Activated CD4-positive, alpha-beta memory T cell treated with anti-CD3 and anti-CD28 coated beads, Interleukin-2, amount 10 ng/mL, durations not matched to agents 7 days and 5 days (primary cell): ENCODE data around the gene DFFA. TPM values are rescaled to one million over a fixed set of nuclear protein-coding genes. Genes with fewer than 3 reads are reported as not detected.
"Not testable (repeated sequence)": the region's sequence is repeated elsewhere in the genome, so short reads cannot be mapped to it uniquely, and the experiment has no call there.

ENCODE experiments used
- CTCF ChIA-PET: fragments of 350-600 bp; sonication (Branson Sonifier 250); formaldehyde crosslinking; loops from one replicate; lab custom pipeline; 2021; ENCODE audit warnings: antibody characterized with exemption, inconsistent platforms; lab: Charles Lee
- POLR2A ChIA-PET: fragments of 350-600 bp; sonication (Branson Sonifier 250); formaldehyde crosslinking; loops from one replicate; lab custom pipeline; 2021; ENCODE audit warnings: antibody characterized with exemption; lab: Charles Lee
- DNase-seq: peaks from one replicate; pipeline ENCODE4 v3.0.0-alpha.2; 2020
- H3K27ac Mint-ChIP-seq: one replicate; pipeline ENCODE4 v1.8.0; 2021; ENCODE audit warnings: mild to moderate bottlenecking, mixed read lengths
- H3K27me3 Mint-ChIP-seq: one replicate; pipeline ENCODE4 v1.8.0; 2021; ENCODE audit warnings: mixed read lengths
- H3K36me3 Mint-ChIP-seq: one replicate; pipeline ENCODE4 v1.8.0; 2021; ENCODE audit warnings: low read depth, mixed read lengths
- H3K4me1 Mint-ChIP-seq: one replicate; pipeline ENCODE4 v1.8.0; 2021; ENCODE audit warnings: mixed read lengths
- H3K4me3 Mint-ChIP-seq: one replicate; pipeline ENCODE4 v1.8.0; 2021; ENCODE audit warnings: mild to moderate bottlenecking, mixed read lengths
- H3K9me3 Mint-ChIP-seq: one replicate; pipeline ENCODE4 v1.8.0; 2021; ENCODE audit warnings: mixed read lengths
- total RNA-seq, 2 experiments: library from RNA; stranded (reverse); gene quantifications; one replicate each; pipeline ENCODE4 v1.2.3, GENCODE V29; 2021

DFFA gene
- total RNA-seq, 2 experiments from 2014 or later: 23.5 to 24.2 TPM

DNA sequence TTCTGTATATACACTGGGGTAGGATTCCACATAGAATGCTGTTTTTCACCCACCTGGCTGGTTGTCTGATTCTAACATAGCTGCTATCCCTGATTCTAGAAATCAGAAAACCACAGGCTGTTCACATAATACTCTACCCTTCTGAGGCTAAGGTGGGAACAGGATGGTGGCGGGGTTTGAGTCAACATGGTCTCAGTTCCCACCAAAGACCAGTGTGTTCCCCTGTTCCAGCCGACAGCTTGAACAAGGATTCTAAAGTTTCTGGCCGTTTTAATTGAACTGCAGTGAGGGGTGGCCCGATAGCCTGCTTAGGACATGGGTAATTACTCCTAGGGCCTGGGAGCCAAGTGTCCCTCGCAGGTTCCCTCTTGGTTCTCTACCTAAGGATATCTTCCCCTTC lies 40.9 kb upstream of the DFFA start:
- H3K27ac Mint-ChIP-seq: peak overlapping the region; percentile 65
- ChIA-PET POLR2A (interaction anchor here (1.0 to 2.6 kb wide), 2 partner anchors 9 to 11 kb away, joined by 3 to 12 read pairs; no protein-coding TSS in a partner anchor), CTCF (interaction anchor here (1.0 to 1.1 kb wide), 2 partner anchors 19 to 353 kb away, joined by 3 read pairs; no protein-coding TSS in a partner anchor)
- H3K4me1 Mint-ChIP-seq: peaks cover 72% of the 10 kb centered on the region
- no peaks in the 10 kb centered on the region for H3K27me3 Mint-ChIP-seq
- no peaks in the 10 kb centered on the region for H3K9me3 Mint-ChIP-seq
- H3K36me3 Mint-ChIP-seq: peaks cover 7% of the 10 kb centered on the region
- DNase-seq: no peak
- no peak overlapping the region for H3K4me3 Mint-ChIP-seq

DNA sequence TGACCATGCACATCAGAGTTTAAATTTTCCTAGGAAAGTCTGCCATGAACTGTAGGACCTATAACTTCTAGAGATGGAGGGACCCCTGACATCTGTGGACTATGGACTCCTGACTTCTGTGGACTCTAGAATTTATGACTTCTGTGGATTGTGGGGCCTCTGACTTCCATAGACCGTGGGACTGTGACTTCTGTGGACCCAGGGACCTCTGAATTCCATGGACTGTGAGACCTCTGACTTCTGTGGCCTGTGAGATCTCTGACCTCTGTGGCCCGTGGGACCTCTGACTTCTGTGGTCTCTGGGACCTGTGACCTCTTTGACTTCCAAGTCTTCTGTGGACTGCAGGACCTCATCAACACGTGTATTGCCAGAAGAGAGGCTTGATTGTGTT lies 39.2 kb upstream of the DFFA start:
- peak overlapping the region; percentile 100 for H3K27ac Mint-ChIP-seq
- no peaks in the 10 kb centered on the region for H3K9me3 Mint-ChIP-seq
- H3K4me1 Mint-ChIP-seq: peaks cover 80% of the 10 kb centered on the region
- ChIA-PET POLR2A (interaction anchor here (0.9 to 5.6 kb wide), 15 partner anchors 9 to 1396 kb away, joined by 3 to 49 read pairs (median 4); partner anchors contain the start of genes PEX14 and TARDBP), CTCF (interaction anchor here (0.5 to 11.0 kb wide), 9 partner anchors 9 to 563 kb away, joined by 3 to 153 read pairs (median 4); partner anchors contain the start of gene CENPS)
- peak; percentile 29 for DNase-seq
- peak overlapping the region; percentile 67 for H3K4me3 Mint-ChIP-seq
- H3K27me3 Mint-ChIP-seq: no peaks in the 10 kb centered on the region
- H3K36me3 Mint-ChIP-seq: peaks cover 7% of the 10 kb centered on the region

DNA sequence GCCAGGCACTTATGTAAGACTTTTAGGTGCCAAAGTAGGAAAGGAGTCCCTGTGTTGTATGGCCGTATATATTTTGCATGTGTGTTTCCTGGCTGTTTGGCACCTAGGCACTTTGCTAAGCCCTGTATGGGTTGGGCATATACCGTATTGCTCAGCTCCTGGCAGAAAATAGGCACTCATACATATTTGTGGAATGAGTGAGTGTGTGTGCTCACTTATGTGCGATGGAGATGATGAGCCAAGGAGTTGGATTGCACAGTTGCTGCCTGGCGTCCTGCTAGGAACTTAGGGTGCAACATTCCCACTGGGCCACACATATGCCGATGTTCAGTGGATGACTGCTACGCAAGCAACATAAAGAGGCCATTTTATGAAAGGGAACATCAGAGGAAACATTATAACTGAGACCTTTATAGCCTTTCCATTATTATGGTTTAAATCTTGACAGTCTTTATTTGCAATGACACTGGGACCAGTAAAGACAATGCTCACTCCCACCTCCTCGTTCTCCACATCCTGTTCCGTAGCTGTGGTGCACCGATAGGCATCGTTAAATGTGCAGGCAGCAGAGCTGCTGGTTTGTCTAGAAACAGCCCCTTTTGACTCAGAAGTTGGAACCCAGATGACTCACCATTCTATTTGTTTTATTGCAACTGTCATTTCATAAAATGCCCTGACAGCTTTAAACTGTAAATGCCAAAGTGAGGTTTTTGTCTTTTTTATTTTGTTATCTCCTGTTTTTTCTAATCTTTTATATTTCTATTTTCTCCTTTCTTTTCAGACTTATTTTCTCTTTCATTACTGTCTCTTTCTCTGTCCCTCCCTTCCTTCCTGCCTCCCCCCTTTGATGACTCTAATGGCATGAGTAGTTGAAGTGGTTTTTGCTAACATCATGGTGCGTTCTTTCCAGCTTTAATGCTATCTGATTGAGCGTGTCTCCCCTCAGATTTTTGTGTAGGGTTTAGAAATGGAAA lies 38.5 kb upstream of the DFFA start:
- no peaks in the 10 kb centered on the region for H3K9me3 Mint-ChIP-seq
- H3K36me3 Mint-ChIP-seq: peaks cover 7% of the 10 kb centered on the region

DNA sequence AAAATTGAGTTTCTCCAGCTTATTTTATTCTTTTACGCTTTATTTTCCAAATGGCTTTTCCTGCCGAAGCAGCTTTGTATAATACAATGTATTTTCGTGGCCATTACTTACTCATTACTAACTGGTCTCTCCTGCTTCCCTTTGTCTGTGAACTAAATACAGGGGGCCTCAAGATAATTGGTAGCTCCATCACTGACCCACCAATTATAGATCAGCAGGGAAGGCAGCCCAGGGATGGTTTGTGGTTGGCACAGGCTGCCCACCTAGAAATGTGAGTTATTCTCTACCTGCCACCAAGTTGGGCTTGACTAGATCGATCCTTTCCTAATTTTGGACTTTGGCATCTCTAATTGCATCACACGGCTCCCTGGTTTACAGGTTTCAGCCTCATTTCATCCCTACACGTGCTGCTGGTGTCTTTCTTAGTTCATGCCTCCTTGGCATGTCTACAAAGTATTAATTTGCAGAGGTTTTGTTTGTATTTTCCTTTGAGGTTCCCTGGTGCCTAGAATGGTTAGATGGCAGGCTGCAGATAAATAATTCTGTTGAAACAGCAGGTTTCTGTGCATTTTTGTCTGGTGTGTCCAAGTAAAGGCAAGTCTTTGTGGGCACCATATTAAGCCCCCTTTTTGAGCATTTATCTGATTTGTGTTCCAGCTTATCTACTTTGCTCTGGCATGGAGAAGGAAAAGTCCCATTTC lies 37.6 kb upstream of the DFFA start:
- Mint-ChIP-seq H3K27me3 (no peaks in the 10 kb centered on the region), H3K4me1 (peaks cover 72% of the 10 kb centered on the region), H3K27ac (peak overlapping the region; percentile 100), H3K9me3 (no peaks in the 10 kb centered on the region), H3K4me3 (peak overlapping the region; percentile 67), H3K36me3 (peaks cover 7% of the 10 kb centered on the region)
- no peak for DNase-seq
- ChIA-PET POLR2A (interaction anchor here (1.0 to 5.6 kb wide), 9 partner anchors 10 to 1398 kb away, joined by 3 to 49 read pairs (median 4); partner anchors contain the start of genes PEX14 and TARDBP), CTCF (interaction anchor here (1.4 to 11.0 kb wide), 3 partner anchors 13 to 360 kb away, joined by 4 to 153 read pairs (median 9); partner anchors contain the start of gene CENPS)

More for the DNA sequence above, 38.5 kb upstream of the DFFA start:
- Mint-ChIP-seq H3K27ac (peak overlapping the region; percentile 100), H3K4me1 (peaks cover 77% of the 10 kb centered on the region), H3K27me3 (no peaks in the 10 kb centered on the region), H3K4me3 (peak overlapping the region; percentile 67)
- DNase-seq: peak; percentile 90
- ChIA-PET POLR2A (interaction anchor here (0.9 to 5.6 kb wide), 17 partner anchors 8 to 1397 kb away, joined by 3 to 49 read pairs (median 4); partner anchors contain the start of genes PEX14 and TARDBP), CTCF (interaction anchor here (0.5 to 11.0 kb wide), 10 partner anchors 8 to 562 kb away, joined by 3 to 153 read pairs (median 4); partner anchors contain the start of gene CENPS)

DNA sequence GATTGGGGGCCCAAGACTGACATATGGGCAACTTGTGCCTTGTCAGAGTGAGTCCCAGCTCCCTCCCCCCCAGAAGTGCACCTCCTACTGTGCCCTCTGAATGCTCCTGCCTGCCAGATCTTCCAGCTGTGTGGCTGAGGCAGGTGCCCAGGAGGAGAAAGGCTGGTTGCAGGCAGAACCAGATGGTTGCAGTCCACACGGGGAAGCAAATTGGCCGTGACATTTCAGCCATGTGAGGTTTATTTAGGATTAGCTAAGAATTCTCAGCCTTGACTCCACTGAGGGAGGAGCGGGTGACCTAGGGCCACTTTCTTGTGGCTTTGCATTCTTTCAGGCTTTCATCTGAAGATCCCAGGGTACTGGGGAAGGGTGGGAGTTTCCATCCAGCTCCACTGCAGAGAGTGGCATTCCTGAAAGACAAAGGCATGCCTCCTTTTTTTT lies 36.2 kb upstream of the DFFA start:
- Mint-ChIP-seq H3K9me3 (no peaks in the 10 kb centered on the region), H3K4me1 (peaks cover 58% of the 10 kb centered on the region), H3K4me3 (no peak overlapping the region), H3K36me3 (peaks cover 7% of the 10 kb centered on the region), H3K27ac (no peak overlapping the region), H3K27me3 (no peaks in the 10 kb centered on the region)
- ChIA-PET CTCF (interaction anchor here (0.7 to 11.0 kb wide), 10 partner anchors 8 to 401 kb away, joined by 3 to 153 read pairs (median 4); partner anchors contain the start of genes CENPS and DFFA), POLR2A (interaction anchor here (0.6 to 5.6 kb wide), 3 partner anchors 11 to 504 kb away, joined by 3 to 49 read pairs (median 16); partner anchors contain the start of gene TARDBP)
- DNase-seq: no peak

DNA sequence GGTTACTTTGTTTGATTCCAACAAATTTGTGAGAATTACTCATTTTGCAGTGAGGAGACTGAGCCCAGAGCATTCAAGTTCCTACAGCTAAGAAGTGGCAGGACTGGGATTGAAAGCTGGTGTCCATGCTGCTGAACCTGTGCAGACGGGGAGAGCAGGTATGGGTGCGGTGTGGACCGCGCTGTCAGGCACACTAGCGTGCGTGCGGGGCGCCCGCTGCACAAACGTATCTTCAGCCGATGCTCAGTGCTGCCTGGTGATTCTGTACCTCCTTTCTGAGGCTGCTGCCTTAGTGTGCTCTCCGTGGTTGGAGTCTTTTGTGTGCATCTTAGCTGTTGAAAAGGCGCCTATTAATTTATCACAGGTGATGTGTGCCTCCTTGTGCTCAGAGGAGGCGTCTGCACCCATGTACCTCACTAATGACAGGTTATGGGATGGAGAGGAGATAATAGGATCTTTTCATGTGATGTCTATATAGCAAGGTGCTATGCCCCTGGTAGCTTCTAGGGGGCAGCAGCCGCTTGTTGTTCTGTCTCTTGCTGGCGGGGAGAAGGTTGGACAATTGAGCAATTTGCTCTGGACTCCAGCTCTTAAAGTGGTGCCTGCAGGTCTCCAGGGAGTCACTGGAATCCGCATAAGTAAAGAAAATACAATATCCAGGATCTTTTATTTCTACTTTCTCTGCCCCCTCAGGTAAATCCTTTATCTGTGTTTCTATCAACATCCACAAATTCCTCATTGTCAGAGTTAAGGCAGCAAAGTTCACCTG lies 35.0 kb upstream of the DFFA start:
- Mint-ChIP-seq H3K4me3 (no peak overlapping the region), H3K4me1 (peaks cover 49% of the 10 kb centered on the region), H3K27ac (peak overlapping the region; percentile 48), H3K36me3 (peaks cover 4% of the 10 kb centered on the region), H3K27me3 (no peaks in the 10 kb centered on the region), H3K9me3 (no peaks in the 10 kb centered on the region)
- ChIA-PET CTCF (interaction anchor here (0.8 to 11.0 kb wide), 26 partner anchors 9 to 458 kb away, joined by 3 to 153 read pairs (median 4); partner anchors contain the start of genes KIF1B and PEX14), POLR2A (interaction anchor here (0.6 to 5.6 kb wide), 4 partner anchors 10 to 505 kb away, joined by 4 to 49 read pairs (median 10); partner anchors contain the start of gene TARDBP)
- DNase-seq: peak; percentile 69

DNA sequence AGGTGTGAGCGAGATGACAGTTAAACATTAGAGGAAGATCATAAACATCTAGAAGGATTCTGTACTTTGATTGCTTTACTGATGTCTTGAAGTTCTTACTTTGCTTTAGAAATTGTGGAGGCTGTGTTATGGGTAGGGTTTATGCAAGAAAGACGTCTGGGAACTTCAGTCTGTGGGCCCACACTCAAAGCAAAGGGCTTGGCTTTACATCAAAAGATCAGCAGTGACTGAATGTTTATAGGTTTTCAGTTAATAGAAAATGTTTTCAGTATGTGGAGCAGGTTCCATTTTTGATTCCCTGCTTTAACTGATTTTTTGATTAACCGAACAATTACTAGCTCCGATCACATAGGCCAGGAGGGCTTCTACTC lies 34.3 kb upstream of the DFFA start:
- DNase-seq: no peak
- H3K36me3 Mint-ChIP-seq: peaks cover 4% of the 10 kb centered on the region
- peaks cover 49% of the 10 kb centered on the region for H3K4me1 Mint-ChIP-seq
- H3K27me3 Mint-ChIP-seq: no peaks in the 10 kb centered on the region
- H3K9me3 Mint-ChIP-seq: no peaks in the 10 kb centered on the region
- ChIA-PET POLR2A (interaction anchor here (5.6 kb wide), 1 partner anchor 9 kb away, joined by 49 read pairs; no protein-coding TSS in a partner anchor), CTCF (interaction anchor here (1.0 to 11.0 kb wide), 16 partner anchors 10 to 459 kb away, joined by 3 to 153 read pairs (median 6); partner anchors contain the start of gene PEX14)
- no peak overlapping the region for H3K27ac Mint-ChIP-seq
- H3K4me3 Mint-ChIP-seq: no peak overlapping the region

DNA sequence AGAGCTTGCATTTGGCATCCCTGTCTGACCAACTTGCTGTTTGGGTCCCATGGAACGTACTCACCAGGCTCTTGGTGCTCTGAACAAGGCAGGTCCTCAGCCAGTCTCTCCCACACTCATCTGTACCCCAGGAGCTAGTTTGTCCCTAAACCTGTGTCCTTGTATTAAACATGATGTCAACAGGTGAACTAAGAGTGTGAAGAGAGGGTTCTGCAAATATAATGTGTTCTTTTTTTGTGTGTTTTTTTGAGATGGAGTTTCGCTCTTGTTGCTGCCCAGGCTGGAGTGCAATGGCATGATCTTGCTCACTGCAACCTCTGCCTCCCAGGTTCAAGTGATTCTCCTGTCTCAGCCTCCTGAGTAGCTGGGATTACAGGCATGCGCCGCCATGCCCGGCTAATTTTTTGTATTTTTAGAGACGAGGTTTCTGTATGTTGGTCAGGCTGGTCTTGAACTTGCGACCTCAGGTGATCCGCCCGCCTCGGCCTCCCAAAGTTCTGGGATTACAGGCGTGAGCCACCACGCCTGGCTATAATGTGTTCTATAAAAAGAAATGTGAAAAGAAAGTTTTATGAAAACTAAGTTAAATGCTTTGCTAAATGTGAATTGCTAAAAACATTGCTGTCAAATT lies 33.8 kb upstream of the DFFA start:
- peaks cover 44% of the 10 kb centered on the region for H3K4me1 Mint-ChIP-seq
- not testable (repeated sequence) for H3K36me3 Mint-ChIP-seq, H3K27ac Mint-ChIP-seq, DNase-seq, H3K4me3 Mint-ChIP-seq, H3K9me3 Mint-ChIP-seq, H3K27me3 Mint-ChIP-seq
- ChIA-PET CTCF (interaction anchor here (0.6 to 11.0 kb wide), 8 partner anchors 10 to 459 kb away, joined by 3 to 153 read pairs (median 10); no protein-coding TSS in a partner anchor), POLR2A (interaction anchor here (0.7 to 5.6 kb wide), 2 partner anchors 9 to 11 kb away, joined by 3 to 49 read pairs; no protein-coding TSS in a partner anchor)

DNA sequence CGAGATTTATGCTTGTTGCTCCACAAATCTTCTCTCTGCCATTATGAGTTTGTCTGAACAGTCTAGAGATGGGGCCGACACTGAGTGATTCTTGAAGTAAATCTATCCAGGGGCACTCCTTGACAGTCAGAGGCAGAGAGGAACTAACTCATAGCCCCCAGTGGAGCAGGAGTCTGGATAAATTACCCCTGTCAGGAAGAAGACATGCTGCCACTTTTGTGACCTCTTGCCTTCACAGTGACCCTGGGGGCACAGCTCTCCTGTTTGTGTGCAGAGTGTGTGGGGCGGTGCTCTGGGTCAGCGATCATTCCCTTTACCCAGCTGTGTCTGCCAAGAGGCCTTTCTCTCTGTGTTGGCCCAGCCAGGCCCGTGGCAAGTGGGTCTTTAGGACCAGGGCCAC lies 31.9 kb upstream of the DFFA start:
- peaks cover 30% of the 10 kb centered on the region for H3K4me1 Mint-ChIP-seq
- ChIA-PET POLR2A (no interaction called here), CTCF (interaction anchor here (0.7 to 11.0 kb wide), 2 partner anchors 8 to 81 kb away, joined by 3 to 153 read pairs; no protein-coding TSS in a partner anchor)

DNA sequence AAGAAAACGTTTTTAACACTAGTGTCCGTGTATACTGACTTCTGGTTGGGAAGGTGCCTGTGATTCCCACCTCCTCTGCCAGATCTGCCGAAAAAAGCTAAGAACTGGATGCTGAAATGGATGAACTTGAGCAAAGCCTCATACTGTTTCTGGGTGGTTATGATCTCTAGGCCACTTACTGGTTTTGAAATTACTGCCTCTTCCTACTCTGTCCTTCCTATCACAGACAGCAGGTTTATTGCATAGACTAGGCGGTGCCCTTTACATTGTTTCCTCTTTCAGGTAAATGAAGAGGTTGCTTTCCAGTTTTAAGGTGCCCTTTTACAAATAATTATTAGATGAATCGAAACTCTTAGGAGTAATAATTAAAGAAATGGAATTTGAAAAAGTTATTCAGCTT lies 29.9 kb upstream of the DFFA start:
- Mint-ChIP-seq H3K9me3 (no peaks in the 10 kb centered on the region), H3K27me3 (no peaks in the 10 kb centered on the region), H3K4me1 (peaks cover 34% of the 10 kb centered on the region), H3K4me3 (no peak overlapping the region), H3K27ac (peak overlapping the region; percentile 53), H3K36me3 (peaks cover 2% of the 10 kb centered on the region)
- DNase-seq: no peak
- CTCF ChIA-PET: interaction anchor here (1.1 to 11.0 kb wide), 3 partner anchors 6 to 368 kb away, joined by 3 to 153 read pairs (median 5); no protein-coding TSS in a partner anchor
- POLR2A ChIA-PET: interaction anchor here (1.5 kb wide), 1 partner anchor 9 kb away, joined by 3 read pairs; no protein-coding TSS in a partner anchor

More for the DNA sequence above, 31.9 kb upstream of the DFFA start:
- no peak for DNase-seq
- H3K4me3 Mint-ChIP-seq: no peak overlapping the region
- no peaks in the 10 kb centered on the region for H3K9me3 Mint-ChIP-seq
- no peaks in the 10 kb centered on the region for H3K27me3 Mint-ChIP-seq
- peaks cover 2% of the 10 kb centered on the region for H3K36me3 Mint-ChIP-seq
- no peak overlapping the region for H3K27ac Mint-ChIP-seq
